Sigmoid colon (tissue), 7 donors: ENCODE results near the gene SMCO3. TPM values are rescaled to one million over a fixed set of nuclear protein-coding genes. Genes with fewer than 3 reads are reported as not detected.
A peak's percentile ranks its signal among the peaks of the same experiment; 100 is the strongest.

Source experiments
- DNase-seq: peaks from one replicate; pipeline ENCODE4 v3.0.0-alpha.2; 2019
- H3K27ac ChIP-seq, 4 donors: fragments of 200-600 bp; sonication (generic); one replicate each; pipeline ENCODE4 v1.5.1; 2016 to 2019; ENCODE audit warnings: mild to moderate bottlenecking in 1 of 4
- H3K27me3 ChIP-seq, 3 donors: fragments of 200-600 bp; sonication (generic); one replicate each; pipeline ENCODE4 v1.5.1; 2019; ENCODE audit warnings: mild to moderate bottlenecking in 1 of 3
- H3K36me3 ChIP-seq, 4 donors: fragments of 200-600 bp; sonication (generic); one replicate each; pipeline ENCODE4 v1.5.1; 2016 to 2019
- H3K4me1 ChIP-seq, 4 donors: fragments of 200-600 bp; sonication (generic); one replicate each; pipeline ENCODE4 v1.5.1; 2017 to 2019
- H3K4me3 ChIP-seq, 4 donors: fragments of 200-600 bp; sonication (generic); one replicate each; pipeline ENCODE4 v1.5.1; 2017 to 2019; ENCODE audit warnings: mild to moderate bottlenecking in 2 of 4, moderate library complexity in 1 of 4
- H3K9me3 ChIP-seq, 4 donors: fragments of 200-600 bp in 3 of 4; sonication (generic) in 3 of 4; one replicate each; pipeline versions ENCODE4 v1.5.1 to v1.6.1; 2013 to 2019
- CTCF ChIP-seq, 4 experiments: fragments of 450-650 bp in 3 of 4; fragments of 200-600 bp in 1 of 4; IDR thresholded peaks; one replicate each; pipeline ENCODE4 v1.5.1; 2016 to 2019; ENCODE audit warnings: antibody characterized with exemption in 4 of 4, mild to moderate bottlenecking in 3 of 4, moderate library complexity in 2 of 4
- EP300 ChIP-seq, 4 donors: sonication (generic); formaldehyde crosslinking; IDR thresholded peaks; one replicate each; pipeline ENCODE4 v1.6.1; 2017; ENCODE audit warnings: antibody characterized with exemption in 4 of 4
- POLR2A ChIP-seq, 2 donors: fragments of 450-650 bp; IDR thresholded peaks; one replicate each; pipeline ENCODE4 v1.6.1; 2016; ENCODE audit warnings: antibody characterized with exemption in 2 of 2, mild to moderate bottlenecking in 2 of 2, moderate library complexity in 2 of 2
- POLR2AphosphoS5 ChIP-seq, 4 donors: sonication (generic); formaldehyde crosslinking; IDR thresholded peaks; one replicate each; pipeline ENCODE4 v1.6.1; 2017; ENCODE audit warnings: antibody characterized with exemption in 4 of 4
- WGBS, 2 donors: extraction: QIAGEN DNeasy Blood & Tissue Kit; methylation state at CpG; one replicate each; pipeline ENCODE4 v1.1.7; 2013; 5-methylcytosine and 5-hydroxymethylcytosine counted together
- intact Hi-C: fragments of 100-400 bp; cut with DNase I; formaldehyde crosslinking; loops from one replicate; pipeline ENCODE4 v1.15.1; 2023
- polyA plus RNA-seq, 3 donors: library from polyadenylated mRNA; stranded (reverse); fragments of 200-250 nt; gene quantifications; one replicate each; pipeline ENCODE4 v1.2.3, GENCODE V29; 2013
- total RNA-seq, 4 donors: library from RNA; depleted of rRNA; stranded (reverse); fragments of >200 nt; gene quantifications; one replicate each; pipeline ENCODE4 v1.1.0, GENCODE V29; 2016
- donor health status: healthy with polysubstance abuse.
- donor health status: Bipolar disorder and iron deficiency.
- donor health status: healthy.

The SMCO3 gene
- total and polyA plus RNA-seq, 7 donors = 0.09 to 1.1 (median 0.36) TPM; not detected in 3

- H3K36me3 ChIP-seq = peaks cover 0 to under 1% (median 0%) of the 10 kb centered on the region in 4 donors
- no peak overlapping the region for H3K27ac ChIP-seq
- 93 to 96% methylated on average over 2 of the region's 2 CpGs for WGBS, 2 donors
- H3K4me3 ChIP-seq = no peak overlapping the region
- DNase-seq = no peak
- no peaks in the 10 kb centered on the region for H3K9me3 ChIP-seq
- TF ChIP-seq POLR2A (IDR thresholded peaks at IDR 0.05) (no peak), EP300 (IDR thresholded peaks at IDR 0.05) (no peak), CTCF (IDR thresholded peaks at IDR 0.05) (no peak), POLR2AphosphoS5 (IDR thresholded peaks at IDR 0.05) (no peak)
- no peaks in the 10 kb centered on the region for H3K27me3 ChIP-seq
- intact Hi-C loops = loop anchor here (10.0 kb wide), 2 partner anchors 525 to 1835 kb away; no protein-coding TSS in a partner anchor
- H3K4me1 ChIP-seq = peaks cover 0 to 15% (median 6%) of the 10 kb centered on the region in 4 donors
These were observed 34.1 kb downstream of the SMCO3 start for GRCh38 chr12:14779834-14780233.

GRCh38 chr12:14777271-14777670 lies 36.7 kb downstream of the SMCO3 start:
- H3K36me3 ChIP-seq = no peaks in the 10 kb centered on the region
- peaks cover 0 to 17% (median 10%) of the 10 kb centered on the region in 4 donors for H3K4me1 ChIP-seq
- no peak for DNase-seq
- H3K4me3 ChIP-seq = no peak overlapping the region
- H3K27ac ChIP-seq = no peak overlapping the region
- intact Hi-C loops = loop anchor here (10.0 kb wide), 2 partner anchors 522 to 1838 kb away; no protein-coding TSS in a partner anchor
- H3K9me3 ChIP-seq = no peaks in the 10 kb centered on the region
- no peaks in the 10 kb centered on the region for H3K27me3 ChIP-seq
- 17 to 67% methylated on average over 3 of the region's 3 CpGs for WGBS, 2 donors
- TF ChIP-seq EP300 (IDR thresholded peaks at IDR 0.05) = no peak
- no peak for TF ChIP-seq POLR2A (IDR thresholded peaks at IDR 0.05)
- no peak for TF ChIP-seq POLR2AphosphoS5 (IDR thresholded peaks at IDR 0.05)
- no peak for TF ChIP-seq CTCF (IDR thresholded peaks at IDR 0.05)

- intact Hi-C loops = loop anchor here (10.0 kb wide), 2 partner anchors 522 to 1838 kb away; no protein-coding TSS in a partner anchor
- Histone ChIP-seq H3K27ac (peak overlapping the region; percentile 91 to 98 (median 93)), H3K4me1 (peaks cover 0 to 22% (median 15%) of the 10 kb centered on the region in 4 donors), H3K9me3 (no peaks in the 10 kb centered on the region), H3K36me3 (no peaks in the 10 kb centered on the region), H3K4me3 (peak overlapping the region in 1 of 4 donors; percentile 72), H3K27me3 (no peaks in the 10 kb centered on the region)
- WGBS, 2 donors = 19 to 73% methylated on average over 5 of the region's 5 CpGs
- TF ChIP-seq EP300 (IDR thresholded peaks at IDR 0.05) (no peak), CTCF (IDR thresholded peaks at IDR 0.05) (peak in 1 of 4 experiments; percentile 7), POLR2A (IDR thresholded peaks at IDR 0.05) (no peak)
- no peak for DNase-seq
These were observed 37.6 kb downstream of the SMCO3 start for GRCh38 chr12:14776236-14776961.

- no peak for DNase-seq
- no peak for TF ChIP-seq POLR2A (IDR thresholded peaks at IDR 0.05)
- no peak for TF ChIP-seq POLR2AphosphoS5 (IDR thresholded peaks at IDR 0.05)
- no peak for TF ChIP-seq EP300 (IDR thresholded peaks at IDR 0.05)
- TF ChIP-seq CTCF (IDR thresholded peaks at IDR 0.05) = no peak
These were observed 38.4 kb downstream of the SMCO3 start for GRCh38 chr12:14775636-14775980.

More at GRCh38 chr12:14775636-14775980, 38.4 kb downstream of the SMCO3 start:
- peak overlapping the region; percentile 55 to 86 (median 71) for H3K4me3 ChIP-seq
- H3K36me3 ChIP-seq = no peaks in the 10 kb centered on the region
- H3K4me1 ChIP-seq = peaks cover 0 to 25% (median 16%) of the 10 kb centered on the region in 4 donors
- no peaks in the 10 kb centered on the region for H3K9me3 ChIP-seq
- intact Hi-C loops = loop anchor here (2.0 to 10.0 kb wide), 3 partner anchors 27 to 1839 kb away; partner anchors contain the start of genes C12orf60 and WBP11
- no peaks in the 10 kb centered on the region for H3K27me3 ChIP-seq
- H3K27ac ChIP-seq = peak overlapping the region; percentile 91 to 98 (median 93)
- 13 to 36% methylated on average over 1 of the region's 1 CpG for WGBS, 2 donors
